Measurements from ENCODE around the gene OTC.

Gene OTC

GRCh38 chrX:38327007-38327774 lies 25.2 kb upstream of the OTC start, which contains the start of gene RPGR:
RPGR (minus strand) TSS chrX:38327509; CDS start chrX:38327367, 142 bp downstream.
- Histone ChIP-seq H3K27ac (replicated peaks) (peak within 1 kb of the TSS; percentile 94), H3K4me3 (replicated peaks; ENCODE audit: insufficient read depth, low read length) (peak within 1 kb of the TSS; percentile 64), H3K27me3 (ENCODE audit: insufficient read depth, poor library complexity, severe bottlenecking) (no peaks in the 10 kb centered on the region)
- DNase-seq (ENCODE audit: low read depth in 1 of 2, low spot score in 1 of 2): peak; percentile 72 to 95
- TF ChIP-seq POLR2AphosphoS5 (IDR thresholded peaks at IDR 0.05; ENCODE audit: low read depth): peak; percentile 71
- no peak for TF ChIP-seq REST (IDR thresholded peaks at IDR 0.05; ENCODE audit: insufficient replicate concordance, low read depth)
- TF ChIP-seq CTCF (IDR thresholded peaks at IDR 0.05; ENCODE audit: insufficient read depth, low read length): peak; percentile 57

- TF ChIP-seq CTCF (IDR thresholded peaks at IDR 0.05; ENCODE audit: insufficient read depth, low read length): no peak
- no peak for TF ChIP-seq SPI1 (IDR thresholded peaks at IDR 0.05; ENCODE audit: borderline replicate concordance, low read depth)
- TF ChIP-seq REST (IDR thresholded peaks at IDR 0.05; ENCODE audit: insufficient replicate concordance, low read depth): no peak
- TF ChIP-seq POLR2AphosphoS5 (IDR thresholded peaks at IDR 0.05; ENCODE audit: low read depth): no peak
- TF ChIP-seq GABPA (IDR thresholded peaks at IDR 0.05; ENCODE audit: low read depth): no peak
- DNase-seq (ENCODE audit: low read depth in 1 of 2, low spot score in 1 of 2): no peak
- Histone ChIP-seq H3K4me3 (replicated peaks; ENCODE audit: insufficient read depth, low read length) (peak overlapping the region; percentile 22), H3K27me3 (ENCODE audit: insufficient read depth, poor library complexity, severe bottlenecking) (no peaks in the 10 kb centered on the region), H3K27ac (replicated peaks) (0 out of 2 replicates have a peak overlapping the region, but pooled peaks have one; percentile 5)
Measured at GRCh38 chrX:38327775-38328081, 24.7 kb upstream of the OTC start.

- no peak overlapping the region for H3K27ac ChIP-seq (replicated peaks)
- TF ChIP-seq GABPA (IDR thresholded peaks at IDR 0.05; ENCODE audit: low read depth): no peak
- no peak for TF ChIP-seq SPI1 (IDR thresholded peaks at IDR 0.05; ENCODE audit: borderline replicate concordance, low read depth)
- TF ChIP-seq POLR2AphosphoS5 (IDR thresholded peaks at IDR 0.05; ENCODE audit: low read depth): no peak
- TF ChIP-seq REST (IDR thresholded peaks at IDR 0.05; ENCODE audit: insufficient replicate concordance, low read depth): no peak
- no peak for TF ChIP-seq CTCF (IDR thresholded peaks at IDR 0.05; ENCODE audit: insufficient read depth, low read length)
- no peak overlapping the region for H3K4me3 ChIP-seq (replicated peaks; ENCODE audit: insufficient read depth, low read length)
- no peak for DNase-seq (ENCODE audit: low read depth in 1 of 2, low spot score in 1 of 2)
- no peaks in the 10 kb centered on the region for H3K27me3 ChIP-seq (ENCODE audit: insufficient read depth, poor library complexity, severe bottlenecking)
Measured at GRCh38 chrX:38332505-38332904, 19.9 kb upstream of the OTC start.

Measured in HL-60 (cell line).